HG03354 (cell line): ENCODE data around the gene TPRG1.

ENCODE experiments used
- ATAC-seq: cut with Tn5 transposase; IDR thresholded peaks from one replicate; pipeline ENCODE4 v1.9.1; 2021; ENCODE audit warnings: mild to moderate bottlenecking; ENCODE audit not compliant: unreplicated experiment, poor library complexity, severe bottlenecking

TPRG1 gene

GRCh38 chr3:189214651-189215050 is 42.9 kb downstream of the TPRG1 start:
- ATAC-seq: no peak

DNA sequence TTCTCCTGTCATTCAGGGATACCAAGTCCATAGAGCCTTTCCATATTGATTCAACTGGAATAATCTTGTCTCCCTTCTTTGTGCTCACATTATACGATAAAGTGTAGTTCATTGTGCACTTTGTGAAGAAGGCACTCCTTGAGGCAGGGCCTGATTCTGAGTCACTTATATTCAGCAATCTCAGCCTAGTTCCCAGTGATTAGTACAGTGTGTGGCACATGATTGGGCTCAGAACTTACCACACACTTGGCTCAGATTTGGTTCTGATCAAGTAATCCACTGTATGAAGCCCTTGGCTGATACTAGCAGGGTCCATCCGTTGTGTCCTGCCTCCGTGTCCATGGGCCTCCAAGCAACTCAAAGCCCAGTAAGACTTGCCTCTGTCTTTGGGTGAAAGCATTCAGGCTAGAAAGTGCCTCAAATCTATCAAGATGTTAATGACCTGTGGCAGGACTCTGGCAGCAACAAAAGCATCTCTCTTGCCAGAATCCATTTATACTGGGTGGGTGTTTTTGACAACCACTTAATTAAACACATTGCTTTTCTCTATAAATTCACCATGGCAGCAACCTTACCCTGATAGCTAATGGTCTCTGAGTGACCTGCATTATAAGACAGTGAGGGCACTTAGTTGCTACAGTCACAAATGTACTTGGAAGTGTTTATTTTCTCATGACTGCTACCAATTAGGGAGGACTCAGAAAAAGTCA is 51.3 kb downstream of the TPRG1 start:
- no peak for ATAC-seq

- ATAC-seq: no peak
These were observed 53.7 kb downstream of the TPRG1 start for GRCh38 chr3:189225431-189225830.

DNA sequence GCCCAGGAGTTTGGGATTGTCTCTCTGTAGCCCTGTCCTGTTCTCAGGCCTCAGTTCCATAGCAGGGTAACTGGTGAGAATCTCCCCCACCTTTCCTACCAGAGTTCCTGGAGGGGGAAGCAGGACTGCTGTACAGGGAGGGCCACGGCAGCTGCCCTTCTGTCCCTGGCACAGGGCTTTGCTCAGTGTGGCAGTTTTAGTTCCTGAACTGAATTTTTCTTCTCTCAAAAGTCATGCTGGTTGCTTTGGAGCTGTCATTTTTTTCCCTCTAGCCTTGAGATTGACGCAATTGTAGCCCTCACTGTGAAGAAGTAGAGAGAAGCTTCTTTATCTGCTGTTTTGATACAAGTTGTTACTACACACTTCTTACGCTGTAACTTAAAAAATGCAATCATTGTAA is 55.5 kb downstream of the TPRG1 start:
- no peak for ATAC-seq

- peak; percentile 78 for ATAC-seq
These were observed 57.5 kb downstream of the TPRG1 start for GRCh38 chr3:189229196-189229828.

- ATAC-seq: no peak
These were observed 61.0 kb downstream of the TPRG1 start for GRCh38 chr3:189232790-189233189.

GRCh38 chr3:189233225-189233858 is 61.6 kb downstream of the TPRG1 start:
- ATAC-seq: no peak

GRCh38 chr3:189235214-189235613 is 63.4 kb downstream of the TPRG1 start:
- no peak for ATAC-seq

DNA sequence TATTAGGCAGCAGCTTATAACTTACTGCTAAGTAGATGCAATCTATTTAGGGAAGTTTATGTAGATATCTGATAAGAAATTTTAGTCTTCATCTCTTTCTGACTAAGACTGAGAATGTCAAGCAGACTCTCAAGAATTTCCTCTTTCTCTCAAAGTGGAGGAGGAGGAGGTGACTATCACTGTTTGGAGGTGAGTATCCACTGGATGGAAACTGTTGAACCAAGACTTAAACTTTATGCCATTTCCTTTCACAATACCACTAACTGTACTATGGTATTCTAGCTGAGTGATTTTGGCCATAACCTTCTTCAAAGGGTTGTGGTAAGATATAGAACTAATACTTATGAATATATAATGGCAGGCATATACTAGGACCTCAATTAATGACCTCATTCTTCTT is 64.6 kb downstream of the TPRG1 start:
- ATAC-seq: peak; percentile 78

- ATAC-seq: no peak
These were observed 65.8 kb downstream of the TPRG1 start for GRCh38 chr3:189237526-189237925.

DNA sequence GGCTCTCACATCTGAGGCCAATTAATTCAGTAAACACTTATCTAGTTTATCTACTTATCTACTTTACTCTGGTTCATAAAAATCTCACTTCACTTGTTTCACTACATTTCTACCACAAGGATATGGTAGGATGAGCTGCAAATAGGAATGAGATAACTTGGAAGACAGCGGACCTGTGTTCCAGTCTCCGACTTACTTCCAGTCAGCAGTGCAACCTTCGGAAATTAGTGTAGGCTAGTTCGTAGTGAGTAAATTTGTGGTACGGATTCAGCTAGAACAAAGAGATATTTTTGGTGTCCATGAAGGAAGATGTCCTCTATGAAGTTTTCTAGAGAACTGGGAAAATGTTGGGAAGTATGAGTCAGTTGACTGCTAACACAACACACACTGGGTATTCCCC is 66.3 kb downstream of the TPRG1 start:
- no peak for ATAC-seq

DNA sequence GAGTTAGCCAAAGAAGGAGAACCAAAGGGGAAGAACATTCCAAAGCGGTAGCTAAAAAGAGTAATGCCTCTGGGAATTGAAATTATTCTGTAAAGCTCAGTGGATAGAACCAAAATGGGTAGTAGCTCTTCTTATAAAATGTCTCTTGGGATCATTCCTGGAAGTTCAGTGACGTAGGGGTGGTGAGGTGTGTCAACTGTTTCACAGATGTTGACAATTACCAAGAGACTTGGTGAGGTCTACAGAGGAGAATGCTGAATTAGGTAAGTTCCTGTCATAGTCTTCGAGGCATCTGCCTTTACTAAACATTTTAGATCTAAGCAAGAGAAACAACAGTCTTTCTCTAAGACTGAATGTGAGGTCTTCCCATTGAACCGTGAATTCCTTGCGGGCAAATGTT is 67.8 kb downstream of the TPRG1 start:
- ATAC-seq: no peak

- ATAC-seq: no peak
These were observed 78.2 kb downstream of the TPRG1 start for GRCh38 chr3:189249987-189250386.

DNA sequence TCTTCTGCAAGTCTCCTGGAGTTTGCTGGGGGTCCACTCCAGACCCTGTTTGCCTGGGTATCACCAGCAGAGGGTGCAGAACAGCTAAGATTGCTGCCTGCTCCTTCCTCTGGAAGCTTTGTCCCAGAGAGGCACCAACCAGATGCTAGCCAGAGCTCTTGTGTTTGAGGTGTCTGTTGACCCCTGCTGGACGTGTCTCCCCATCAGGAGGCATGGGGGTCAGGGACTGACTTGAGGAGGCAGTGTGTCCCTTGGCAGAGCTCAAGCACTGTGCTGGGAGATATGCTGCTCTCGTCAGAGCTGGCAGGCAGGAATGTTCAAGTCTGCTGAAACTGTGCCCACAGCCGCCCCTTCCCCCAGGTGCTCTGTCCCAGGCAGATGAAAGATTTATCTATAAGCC is 86.5 kb downstream of the TPRG1 start:
- no peak for ATAC-seq

GRCh38 chr3:189260556-189261493 is 89.1 kb downstream of the TPRG1 start:
- ATAC-seq: no peak

- ATAC-seq: peak; percentile 58
These were observed 91.0 kb downstream of the TPRG1 start for GRCh38 chr3:189262746-189263145.

- ATAC-seq: no peak
These were observed 96.3 kb downstream of the TPRG1 start for GRCh38 chr3:189267981-189268613.

GRCh38 chr3:189269365-189269764 is 97.6 kb downstream of the TPRG1 start:
- no peak for ATAC-seq

DNA sequence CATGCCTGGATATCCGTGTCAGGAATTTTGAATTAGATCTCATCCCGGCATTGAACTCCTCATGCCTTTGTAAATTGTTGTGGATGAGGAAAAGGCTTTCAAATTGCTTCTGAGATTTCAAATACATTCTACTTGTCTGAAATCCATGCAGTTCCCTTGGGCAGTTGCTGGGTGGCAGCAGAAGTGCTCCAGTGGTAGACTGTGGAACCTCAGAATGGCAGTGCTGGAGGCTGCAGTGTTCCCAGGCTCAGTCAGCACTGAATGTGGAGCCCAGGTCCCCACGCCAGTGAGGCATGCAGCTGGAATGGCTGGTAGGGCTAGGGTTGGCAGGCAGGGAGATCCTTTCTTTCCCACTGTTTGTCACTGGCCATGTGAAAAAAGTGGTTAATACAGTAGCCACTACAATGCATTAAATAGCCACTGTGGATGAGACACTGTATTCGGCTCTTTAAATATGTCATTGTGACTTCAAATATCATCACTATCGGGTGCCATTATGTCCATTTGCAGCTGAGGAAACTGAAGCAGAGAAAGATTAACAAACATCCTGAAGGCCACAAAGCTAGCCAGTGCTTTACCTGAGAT is 98.6 kb downstream of the TPRG1 start:
- ATAC-seq: peak; percentile 69
